ENCODE results near the gene GFER.

GRCh38 chr16:1977875-1978268 lies 6.1 kb upstream of the GFER start:
- TF ChIP-seq EZH2 (IDR thresholded peaks at IDR 0.05; ENCODE audit: insufficient read depth, poor library complexity, severe bottlenecking) (no peak), EZH2phosphoT487 (IDR thresholded peaks at IDR 0.05; ENCODE audit: insufficient read depth, low read depth) (no peak)
